SK-MEL-5 (cell line): ENCODE results near the gene FREM3. TPM values are rescaled to one million over a fixed set of nuclear protein-coding genes. Genes with fewer than 3 reads are reported as not detected.

Experiments
- DNase-seq: peaks from one replicate; pipeline ENCODE4 v3.0.0-alpha.2; 2016; ENCODE audit warnings: low read depth, low spot score
- in situ Hi-C: cut with HindIII; loops from 2 replicates; pipeline ENCODE4 v1.10.0; 2016; ENCODE audit warnings: low sequenced_read_pairs, high pct_unique_total_duplicates, low pct_unique_long_range_greater_than_20kb
- total RNA-seq: library from RNA; depleted of rRNA; stranded (reverse); fragments of >200 nt; shearing (Covaris generic); gene quantifications from 2 replicates; pipeline ENCODE4 v1.2.3, GENCODE V29; 2014

FREM3 gene
- total RNA-seq, 1 experiment from 2014 or later: not detected

DNA sequence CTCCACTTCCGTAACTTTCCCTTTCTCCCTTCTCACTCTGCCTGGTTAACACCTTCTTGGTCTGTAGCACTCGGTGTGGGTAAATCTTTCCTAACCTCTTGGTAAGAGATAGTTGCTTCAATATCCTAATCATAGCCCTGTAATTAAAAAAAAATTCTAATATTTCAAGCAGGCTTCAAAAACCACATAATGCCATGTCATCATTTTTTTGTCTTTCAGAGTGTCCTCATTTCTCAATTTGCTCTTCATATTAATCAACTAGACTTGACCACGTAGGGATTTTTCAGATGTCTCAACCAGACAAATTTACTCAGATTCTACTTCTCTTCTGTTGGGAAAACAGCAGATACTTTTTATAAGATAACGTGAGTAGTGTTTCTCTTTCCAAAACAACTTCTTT, 91.0 kb downstream of the FREM3 start:
- in situ Hi-C loops: no loop called here

DNA sequence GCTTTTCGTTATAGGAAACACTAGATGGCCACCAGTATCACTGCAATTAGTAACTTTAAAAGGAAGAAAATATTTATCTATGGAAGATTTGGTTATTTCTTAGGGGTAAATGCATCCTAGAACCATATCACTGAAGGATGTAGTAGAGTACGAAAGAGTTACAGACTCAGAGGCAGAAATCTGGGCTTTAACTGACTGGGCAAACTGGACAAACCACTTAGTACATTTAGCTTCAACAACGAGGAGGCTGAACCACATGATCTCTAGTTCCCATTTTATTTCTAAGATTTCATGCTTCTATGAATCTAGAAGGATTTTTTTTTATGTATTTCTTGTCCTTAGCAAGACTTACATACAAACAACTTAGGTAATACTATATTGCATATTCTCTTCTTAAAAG, 94.0 kb downstream of the FREM3 start:
- in situ Hi-C loops: no loop called here
- no peak for DNase-seq

More for the DNA sequence above, 91.0 kb downstream of the FREM3 start:
- DNase-seq: no peak

DNA sequence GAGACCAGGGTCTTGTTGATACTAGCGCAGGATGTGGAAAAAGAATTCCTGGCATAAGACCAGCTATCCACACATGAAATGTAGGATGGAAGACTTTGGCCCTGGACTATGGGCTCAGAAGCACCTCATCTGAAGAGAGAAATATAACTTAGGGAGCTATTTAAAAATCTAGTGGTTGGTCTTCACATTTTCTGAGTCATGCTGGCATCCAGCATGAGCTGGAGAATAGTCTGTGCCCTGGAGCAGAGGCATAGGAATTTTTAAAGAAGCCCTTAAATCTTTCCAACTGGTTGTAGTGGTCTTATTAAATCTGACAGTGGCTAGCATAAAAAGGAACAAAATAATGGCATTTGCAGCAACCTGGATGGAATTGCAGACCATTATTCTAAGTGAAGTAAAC, 100.6 kb downstream of the FREM3 start:
- in situ Hi-C loops: no loop called here
- DNase-seq: no peak

DNA sequence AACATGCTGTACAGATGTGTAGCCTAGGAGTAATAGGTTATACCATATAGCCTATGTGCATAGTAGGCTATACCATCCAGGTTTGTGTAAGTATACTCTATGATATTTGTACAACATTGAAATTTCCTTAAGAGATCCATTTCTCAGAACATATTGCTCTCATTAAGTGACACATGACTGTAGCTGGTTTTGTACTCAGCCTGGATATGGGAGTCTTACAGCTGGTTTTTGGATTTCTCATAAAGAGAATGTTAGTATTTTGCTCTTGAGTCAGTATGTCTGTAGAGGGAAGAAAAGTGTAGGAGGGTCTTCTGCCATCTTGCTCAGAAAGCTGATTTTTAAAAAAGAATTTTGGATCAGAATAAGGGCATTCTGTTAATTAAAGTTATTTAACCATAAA, 101.7 kb downstream of the FREM3 start:
- no peak for DNase-seq
- in situ Hi-C loops: no loop called here

DNA sequence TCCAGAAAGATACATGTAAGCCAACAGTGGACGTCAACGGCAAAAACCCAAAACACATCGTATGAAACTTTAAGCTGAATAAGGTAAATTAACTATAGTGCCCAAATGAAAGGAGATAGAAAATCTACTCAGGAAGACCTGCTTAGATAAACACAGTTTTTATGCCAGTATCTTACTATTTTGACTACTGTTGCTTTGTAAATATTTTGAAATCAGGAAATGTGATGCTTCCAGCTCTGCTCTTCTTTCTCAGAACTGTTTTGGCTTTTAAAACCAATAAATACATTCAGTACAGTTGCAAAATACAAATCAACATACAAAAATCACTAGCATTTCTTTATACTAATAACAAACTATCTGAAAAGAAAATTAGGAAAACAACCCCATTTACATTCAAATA, 103.2 kb downstream of the FREM3 start:
- no peak for DNase-seq
- in situ Hi-C loops: no loop called here

DNA sequence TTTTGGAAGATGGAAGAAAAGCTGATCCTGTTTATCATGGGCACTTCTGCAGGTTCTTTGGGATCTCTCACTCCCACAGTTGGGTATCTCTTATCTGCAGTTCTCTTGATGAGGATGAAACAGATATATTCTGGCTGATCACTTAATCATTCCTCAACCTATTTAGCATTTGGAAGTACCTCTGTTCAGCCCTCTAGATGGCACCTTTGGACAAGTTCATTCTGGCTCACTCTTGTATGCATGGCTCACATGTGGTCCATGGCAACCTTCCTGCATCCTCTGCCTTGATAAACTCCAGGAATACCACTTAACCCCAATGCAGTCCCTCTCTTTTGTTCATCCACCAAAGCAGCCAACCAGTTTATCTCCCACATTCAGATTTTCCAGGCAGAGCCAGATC, 112.8 kb downstream of the FREM3 start:
- DNase-seq: peak; percentile 49

DNA sequence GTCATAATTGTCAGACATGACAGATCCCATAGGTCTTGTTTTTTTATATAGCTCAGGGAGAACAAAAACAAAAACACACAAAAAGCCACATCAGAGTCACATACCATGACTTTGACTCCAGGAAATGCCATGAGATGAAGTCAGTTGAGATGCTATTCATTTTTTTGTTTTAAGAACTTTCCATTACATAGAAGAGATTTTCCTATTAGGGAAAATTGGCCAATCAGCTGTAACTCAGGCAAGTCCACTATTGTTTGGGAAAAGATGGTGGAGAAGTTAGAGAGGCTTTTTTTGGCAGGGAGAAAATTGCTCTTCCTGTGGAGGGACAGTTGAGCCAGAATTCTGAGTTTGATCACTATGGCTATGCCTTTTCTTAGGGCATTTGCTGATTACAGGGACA, 114.4 kb downstream of the FREM3 start:
- no peak for DNase-seq

More for the DNA sequence above, 112.8 kb downstream of the FREM3 start:
- in situ Hi-C loops: no loop called here

DNA sequence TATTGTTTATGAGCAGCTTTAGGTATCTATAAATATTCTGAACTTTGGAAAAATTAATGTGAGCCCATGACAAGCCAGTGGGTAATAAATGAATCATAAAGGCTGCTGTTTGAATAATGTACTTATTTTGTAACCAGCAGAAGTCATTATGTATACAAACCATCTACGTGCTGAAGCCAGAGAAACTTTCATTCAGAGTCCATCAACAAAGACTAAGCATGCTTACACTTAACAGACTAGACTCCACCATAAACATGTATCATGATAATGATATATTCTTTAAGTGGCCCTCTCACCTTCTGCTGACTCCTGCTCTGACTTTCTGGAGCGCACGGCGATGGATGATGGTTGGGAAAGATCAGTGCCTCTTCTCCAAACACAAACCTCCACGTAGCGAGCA, 114.9 kb downstream of the FREM3 start:
- DNase-seq: no peak
- in situ Hi-C loops: no loop called here

More for the DNA sequence above, 114.4 kb downstream of the FREM3 start:
- in situ Hi-C loops: no loop called here

DNA sequence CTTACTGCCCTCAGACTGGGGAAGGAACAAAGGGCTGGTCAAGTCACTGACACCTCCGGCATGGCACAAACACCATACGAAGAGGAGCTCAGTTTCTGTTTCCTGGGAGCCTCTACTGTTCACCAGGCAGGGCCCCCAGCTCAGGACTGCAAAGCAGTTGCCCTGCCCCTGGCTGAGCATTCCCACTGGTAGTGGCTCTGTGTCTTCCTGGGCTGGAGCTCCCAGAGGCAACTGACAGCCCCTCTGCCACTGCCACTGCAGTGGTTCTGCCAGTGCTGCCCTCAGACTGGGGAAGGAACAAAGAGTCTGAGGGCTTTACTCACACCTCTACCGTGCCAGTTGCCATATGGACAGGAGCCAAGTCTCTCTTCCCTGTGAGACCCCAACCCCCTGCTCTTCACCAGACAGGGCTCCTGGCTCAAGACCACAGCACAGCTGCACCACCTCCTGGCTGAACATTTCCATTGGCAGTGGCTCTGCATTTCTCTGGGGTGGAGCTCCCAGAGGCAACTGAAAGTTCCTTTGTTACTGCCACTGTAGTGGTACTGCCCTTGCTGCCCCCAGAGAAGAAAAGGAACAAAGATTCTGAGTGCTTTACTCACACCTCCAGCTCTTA, 119.0 kb downstream of the FREM3 start:
- DNase-seq: peak; percentile 36
- in situ Hi-C loops: no loop called here

DNA sequence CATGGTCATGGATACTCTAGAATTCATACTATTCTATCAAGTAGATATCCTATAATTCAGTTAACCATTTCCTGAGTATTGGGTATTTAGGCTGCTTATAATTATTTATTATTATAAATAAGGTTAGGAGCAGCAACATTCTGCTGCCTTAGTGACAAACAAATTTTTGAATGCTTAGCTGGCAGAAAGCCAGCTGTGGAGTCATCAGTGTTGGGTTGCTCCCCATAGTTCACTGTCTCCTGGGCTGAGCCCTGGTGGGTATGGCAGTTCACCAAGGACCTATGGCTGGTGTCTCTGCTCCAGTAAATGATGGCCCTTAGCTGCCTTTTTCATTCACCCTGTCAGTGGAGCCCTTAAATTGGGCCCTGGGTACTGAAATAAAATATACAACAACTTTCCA, 125.1 kb downstream of the FREM3 start:
- in situ Hi-C loops: no loop called here
- no peak for DNase-seq

DNA sequence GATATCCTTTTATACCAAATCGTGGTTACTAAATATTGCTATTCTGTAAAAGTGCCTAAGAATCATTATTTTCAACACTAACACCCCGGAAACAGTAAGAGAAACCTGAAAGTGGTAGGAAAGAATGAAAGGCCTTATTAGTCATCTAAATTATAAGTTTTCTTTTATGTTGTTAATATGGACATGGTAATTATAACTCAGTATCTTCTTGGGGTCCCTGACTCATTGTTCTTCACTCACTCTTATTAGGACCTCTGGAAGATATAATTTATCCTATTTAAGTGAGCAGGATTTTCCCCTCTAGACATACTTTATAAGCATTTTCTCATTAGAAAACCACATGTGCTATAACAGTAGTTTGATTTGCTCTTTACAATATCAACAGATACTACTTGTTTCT, 136.0 kb downstream of the FREM3 start:
- no peak for DNase-seq
- in situ Hi-C loops: no loop called here

DNA sequence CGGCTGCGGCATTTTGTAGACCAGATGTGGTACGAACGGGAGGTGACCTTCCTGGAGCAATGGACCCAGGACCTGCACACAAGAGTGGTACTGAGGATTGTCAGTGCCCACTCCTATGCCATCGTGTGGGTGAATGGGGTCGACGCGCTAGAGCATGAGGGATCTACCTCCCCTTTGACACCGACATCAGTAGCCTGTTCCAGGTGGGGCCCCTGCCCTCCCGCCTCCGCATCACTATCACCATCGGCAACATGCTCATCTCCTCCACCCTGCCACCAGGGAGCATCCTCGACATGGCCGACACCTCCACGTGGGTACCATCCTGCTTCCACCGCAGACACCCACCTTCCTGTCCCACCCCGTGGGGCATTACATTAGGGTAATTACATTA, 140.7 kb downstream of the FREM3 start:
- DNase-seq: no peak
- in situ Hi-C loops: no loop called here

DNA sequence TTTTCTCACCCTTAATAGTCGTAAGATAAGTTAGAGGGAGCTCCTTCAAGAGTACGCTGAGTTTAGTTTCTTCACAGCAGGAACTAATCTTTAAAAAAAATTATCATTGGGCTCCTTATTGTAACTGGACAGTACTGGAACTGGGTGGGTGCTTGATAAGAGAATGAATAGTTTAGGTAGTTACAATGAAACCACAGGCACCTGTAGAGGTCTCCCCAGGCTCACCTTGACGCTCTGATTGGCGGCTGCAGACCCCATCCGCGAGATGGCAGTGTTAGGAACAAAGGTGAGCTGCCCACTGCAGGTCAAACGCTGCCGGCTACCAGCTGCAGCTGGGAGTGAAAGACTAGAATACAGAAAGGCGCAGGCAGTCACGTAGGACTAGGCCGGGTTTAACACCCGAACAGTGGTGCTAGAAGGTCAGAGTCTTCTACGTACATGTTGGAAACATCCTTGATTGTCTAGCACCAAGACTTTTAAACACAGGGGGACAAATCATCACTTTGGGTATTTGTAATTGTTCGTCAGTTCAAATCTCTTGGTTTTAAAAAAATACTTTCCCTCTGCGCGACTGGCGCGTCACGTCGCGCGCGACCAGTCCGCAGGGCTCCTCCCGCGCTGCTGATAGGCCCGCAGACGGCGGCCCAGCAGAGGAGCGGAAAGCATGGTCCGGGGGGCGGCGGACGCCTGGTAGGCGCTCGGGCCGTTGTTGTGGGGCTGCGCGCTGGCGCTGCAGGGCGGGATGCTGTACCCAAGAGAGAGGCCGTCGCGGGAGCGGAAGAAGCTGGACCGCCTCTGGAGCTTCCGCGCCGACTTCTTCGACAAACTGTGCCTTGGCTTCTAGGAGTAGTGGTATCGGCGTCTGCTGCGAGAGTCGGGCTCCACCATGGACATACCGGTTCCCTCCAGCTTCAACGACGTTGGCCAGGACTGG, 141.4 kb downstream of the FREM3 start:
- in situ Hi-C loops: no loop called here
- no peak for DNase-seq

DNA sequence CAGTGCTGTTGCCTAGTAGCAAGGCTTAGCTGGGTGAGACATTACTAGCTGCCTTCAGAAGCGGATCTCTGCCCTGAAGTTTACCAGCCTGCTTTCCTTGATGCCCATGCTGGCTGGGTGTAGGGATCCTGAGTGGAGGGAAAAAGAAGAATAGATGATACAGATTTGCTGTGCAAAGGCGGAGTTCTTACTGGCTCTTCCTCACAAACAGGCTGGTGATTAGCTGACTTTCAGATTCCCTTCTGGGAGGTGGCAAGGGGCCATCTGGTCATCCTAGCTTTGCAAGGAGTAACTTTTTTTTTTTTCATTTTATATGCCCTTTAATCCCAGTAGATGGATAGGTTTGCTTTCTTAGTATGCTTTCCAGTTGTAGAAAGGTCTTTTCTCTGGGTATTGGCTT, 142.2 kb downstream of the FREM3 start:
- in situ Hi-C loops: no loop called here
- DNase-seq: no peak

DNA sequence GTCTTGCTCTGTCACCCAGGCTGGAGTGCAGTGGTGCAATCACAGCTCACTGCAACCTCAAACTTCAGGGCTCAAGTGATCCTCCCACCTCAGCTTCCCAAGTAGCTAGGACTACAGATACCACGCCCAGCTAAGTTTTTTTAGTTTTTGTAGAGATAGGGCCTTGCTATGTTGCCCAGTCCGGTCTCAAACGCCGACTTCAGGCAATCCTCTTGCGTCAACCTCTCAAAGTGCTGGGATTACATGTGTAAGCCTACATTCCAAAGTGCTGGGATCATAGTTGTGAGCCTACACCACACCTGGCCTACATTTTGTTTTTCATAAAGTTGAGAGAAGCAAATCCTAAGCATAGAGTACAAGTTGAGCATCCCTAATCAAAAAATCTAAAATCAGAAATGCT, 144.8 kb downstream of the FREM3 start:
- DNase-seq: no peak
- in situ Hi-C loops: no loop called here

DNA sequence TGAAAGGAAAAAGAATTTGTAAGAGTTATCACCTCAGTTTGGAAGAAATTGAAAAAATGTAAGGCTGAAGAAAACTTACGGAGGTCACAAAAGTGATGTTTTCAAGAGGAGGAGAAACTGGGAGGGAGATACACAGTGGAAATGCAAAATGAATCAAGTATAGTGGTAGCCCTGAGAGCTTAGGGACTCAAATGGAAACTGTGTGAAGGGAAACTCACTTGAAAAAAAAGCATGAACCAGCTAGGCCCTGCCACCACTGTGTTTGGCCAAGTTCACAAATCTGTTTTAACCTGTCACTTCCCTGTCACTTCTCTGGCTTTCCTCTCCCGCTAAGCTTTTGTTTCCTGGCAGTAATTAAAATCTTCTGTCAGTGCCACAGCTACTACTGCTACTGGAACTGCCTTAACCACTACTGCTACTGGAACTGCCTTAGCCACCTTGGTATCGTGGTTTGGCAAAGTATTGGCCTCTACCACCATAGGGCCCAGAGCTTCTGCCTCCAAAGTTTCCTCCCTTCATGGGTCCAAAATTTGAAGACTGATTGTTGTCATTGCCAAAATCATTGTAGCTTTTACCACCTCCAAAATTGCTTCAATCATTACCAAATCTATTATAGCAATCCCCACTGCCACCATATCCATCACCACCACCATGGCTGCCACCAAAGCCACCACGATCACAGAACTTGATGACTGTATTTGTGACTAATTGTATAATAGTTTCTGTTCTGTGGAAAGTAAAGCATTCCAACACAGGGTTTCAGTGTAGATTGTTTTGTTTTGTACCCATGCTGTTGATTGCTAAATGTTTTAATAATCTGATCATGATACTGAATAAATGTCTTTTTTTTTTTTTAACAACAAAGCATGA, 145.5 kb downstream of the FREM3 start:
- no peak for DNase-seq
- in situ Hi-C loops: no loop called here

DNA sequence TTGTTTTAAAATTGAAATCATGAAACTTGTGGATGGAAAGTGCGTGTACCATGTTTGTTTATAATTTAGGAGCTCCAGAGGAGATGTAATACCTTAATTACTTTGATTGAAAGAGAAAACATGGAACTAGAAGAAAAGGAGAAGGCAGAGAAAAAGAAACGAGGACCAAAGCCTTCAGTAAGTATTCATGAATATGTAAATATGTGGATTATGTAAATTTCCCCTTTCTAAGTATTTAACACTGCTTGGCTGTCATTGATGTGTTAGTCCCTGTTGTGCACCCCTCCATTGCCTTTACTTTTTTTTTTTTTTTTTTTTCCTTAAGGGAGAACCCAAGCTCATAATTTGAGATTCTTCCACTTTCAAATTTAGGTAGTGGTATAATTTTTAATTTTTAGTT, 150.5 kb downstream of the FREM3 start:
- in situ Hi-C loops: no loop called here
- no peak for DNase-seq

DNA sequence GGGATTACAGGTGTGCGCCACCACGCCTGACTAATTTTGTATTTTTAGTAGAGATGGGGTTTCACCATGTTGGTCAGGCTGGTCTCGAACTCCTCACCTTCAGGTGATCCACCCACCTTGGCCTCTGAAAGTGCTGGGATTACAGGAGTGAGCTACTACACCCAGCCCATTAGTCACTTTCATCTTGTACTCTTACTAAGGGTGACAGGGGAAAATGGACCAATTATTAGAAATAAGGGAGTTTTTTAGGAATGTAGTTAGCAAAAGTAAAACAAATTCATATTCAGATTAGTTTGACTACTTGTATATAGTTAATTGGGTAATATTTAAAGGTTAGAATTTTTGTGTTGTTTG, 160.8 kb downstream of the FREM3 start:
- DNase-seq: no peak
- in situ Hi-C loops: no loop called here
